Spleen (tissue), 13 donors: ENCODE results near the gene VPS51. TPM values are rescaled to one million over a fixed set of nuclear protein-coding genes. Genes with fewer than 3 reads are reported as not detected.
A peak's percentile ranks its signal among the peaks of the same experiment; 100 is the strongest.

ENCODE experiments used
- DNase-seq: peaks from one replicate; pipeline ENCODE4 v3.0.0-alpha.2; 2020
- H3K27ac ChIP-seq, 8 donors: fragments of 200-600 bp; sonication (generic) in 7 of 8; 1 replicate in 4 of 8; 2 replicates in 4 of 8; pipeline versions ENCODE4 v1.5.0 to v1.8.0; 2016 to 2021; ENCODE audit warnings: inconsistent platforms in 4 of 8, mild to moderate bottlenecking in 4 of 8, moderate library complexity in 1 of 8
- H3K27me3 ChIP-seq, 7 donors: fragments of 200-600 bp; sonication (generic) in 6 of 7; replicated peaks in 1 of 7; 1 replicate in 4 of 7; 2 replicates in 3 of 7; pipeline versions ENCODE4 v1.5.0 to v1.8.0; 2016 to 2021; ENCODE audit warnings: inconsistent platforms in 3 of 7, mild to moderate bottlenecking in 1 of 7
- H3K36me3 ChIP-seq, 6 donors: fragments of 200-600 bp; sonication (generic) in 5 of 6; 1 replicate in 4 of 6; 2 replicates in 2 of 6; pipeline versions ENCODE4 v1.5.0 to v1.8.0; 2016 to 2021; ENCODE audit warnings: inconsistent platforms in 2 of 6
- H3K4me1 ChIP-seq, 6 donors: fragments of 200-600 bp; sonication (generic) in 5 of 6; 1 replicate in 3 of 6; 2 replicates in 3 of 6; pipeline versions ENCODE4 v1.5.0 to v1.8.0; 2016 to 2021; ENCODE audit warnings: inconsistent platforms in 3 of 6
- H3K4me3 ChIP-seq, 8 donors: fragments of 200-600 bp; sonication (generic) in 7 of 8; 1 replicate in 4 of 8; 2 replicates in 4 of 8; pipeline versions ENCODE4 v1.5.0 to v1.8.0; 2016 to 2021; ENCODE audit warnings: inconsistent platforms in 4 of 8, mild to moderate bottlenecking in 4 of 8, moderate library complexity in 2 of 8
- H3K9me3 ChIP-seq, 8 donors: fragments of 200-600 bp; sonication (generic) in 7 of 8; 1 replicate in 4 of 8; 2 replicates in 4 of 8; pipeline versions ENCODE4 v1.5.0 to v1.8.0; 2016 to 2021; ENCODE audit warnings: inconsistent platforms in 4 of 8
- CTCF ChIP-seq, 11 experiments: fragments of 200-600 bp in 7 of 11; fragments of 450-650 bp in 4 of 11; sonication (generic) in 4 of 11; IDR thresholded peaks in 8 of 11; conservative IDR thresholded peaks in 3 of 11; 1 replicate in 7 of 11; 2 replicates in 4 of 11; pipeline versions ENCODE4 v1.4.0 to v1.8.0; 2016 to 2021; ENCODE audit warnings: antibody characterized with exemption in 11 of 11, inconsistent platforms in 4 of 11, mild to moderate bottlenecking in 1 of 11
- POLR2A ChIP-seq, 3 donors: fragments of 450-650 bp; IDR thresholded peaks; one replicate each; pipeline ENCODE4 v1.5.1; 2017; ENCODE audit warnings: antibody characterized with exemption in 3 of 3, mild to moderate bottlenecking in 1 of 3
- POLR2AphosphoS5 ChIP-seq, 3 donors: sonication (generic); formaldehyde crosslinking; IDR thresholded peaks; one replicate each; pipeline ENCODE4 v1.5.1; 2017; ENCODE audit warnings: antibody characterized with exemption in 3 of 3
- WGBS, 5 donors: extraction: QIAGEN DNeasy Blood & Tissue Kit in 3 of 5; methylation state at CpG; one replicate each; pipeline versions ENCODE4 v1.1.5 to v1.1.7; 2013 to 2018; 5-methylcytosine and 5-hydroxymethylcytosine counted together
- intact Hi-C: fragments of 100-400 bp; cut with DNase I; formaldehyde crosslinking; loops from one replicate; pipeline ENCODE4 v1.15.0; 2023; ENCODE audit warnings: low total_unique reads
- long read RNA-seq, 2 donors: transcript quantifications; one replicate each; lab custom pipeline, GENCODE V29; 2026
- polyA plus RNA-seq, 3 donors: library from polyadenylated mRNA; stranded (reverse); fragments of 200-250 nt; gene quantifications; one replicate each; pipeline ENCODE4 v1.2.1, GENCODE V29; 2013
- total RNA-seq, 7 donors: library from RNA; depleted of rRNA in 3 of 7; stranded (reverse); fragments of >200 nt in 3 of 7; fragmentation: NEBNext Ultra II Directional in 4 of 7; extraction: Animal tissue kit (Norgen Biotek cat#: 25700) in 4 of 7; gene quantifications; one replicate each; pipeline versions ENCODE4 v1.1.0 to v1.2.1, GENCODE V29; 2016 to 2021
- donor health status: healthy with polysubstance abuse.
- donor health status: DM: no; HTN: no; CAD: no; lungs with moderate emphysema.
- donor health status: DM: no; HTN: no; CAD: no.
- donor health status: Bipolar disorder and iron deficiency.
- donor health status: healthy.
- donor health status: DM: no; HTN: no; CAD: no.
- donor health status: DM: yes; HTN: yes; CAD: no.

The VPS51 gene
- 100 to 1,000 TPM; 103 to 570 (median 146) TPM for total RNA-seq
- polyA plus RNA-seq, result 100 to 1,000 TPM; 118 to 157 (median 152) TPM
- long read RNA-seq, donor 1, transcript VPS51-201 (10 exons, 2,714 nt), result major isoform, 19 of 39 reads
- long read RNA-seq, donor 1, partial matches to known transcripts, result 17 of 39 reads
- long read RNA-seq, donor 1, other reads (novel, unspliced or antisense), result 0 of 39 reads
- long read RNA-seq, donor 2, transcript VPS51-201 (10 exons, 2,714 nt), result major isoform, 12 of 34 reads
- long read RNA-seq, donor 2, partial matches to known transcripts, result 21 of 34 reads
- long read RNA-seq, donor 2, other reads (novel, unspliced or antisense), result 0 of 34 reads

- Histone ChIP-seq H3K36me3 (peaks cover 0 to 40% (median 4%) of the 10 kb centered on the region in 6 donors), H3K27ac (peak within 1 kb of the TSS; percentile 73 to 96 (median 93)), H3K27me3 (no peaks in the 10 kb centered on the region), H3K4me3 (peak within 1 kb of the TSS; percentile 72 to 95 (median 90)), H3K4me1 (peaks cover 15 to 37% (median 23%) of the 10 kb centered on the region in 6 donors), H3K9me3 (no peaks in the 10 kb centered on the region)
- intact Hi-C loops, result no loop called here
- DNase-seq, result peak; percentile 95
- WGBS, 5 donors, result 0 to 1% (median 1%) methylated on average over 4 to 52 of the region's 52 CpGs
- peak; percentile 19 to 88 (median 47) for TF ChIP-seq POLR2A (IDR thresholded peaks at IDR 0.05)
- peak; percentile 82 to 90 (median 89) for TF ChIP-seq POLR2AphosphoS5 (IDR thresholded peaks at IDR 0.05)
- TF ChIP-seq CTCF (IDR thresholded peaks at IDR 0.05 in 8 of 11, conservative IDR thresholded peaks at IDR 0.05 in 3 of 11), result peak in 9 of 11 experiments; percentile 18 to 40 (median 31)
Measured at GRCh38 chr11:65095974-65096806, at the start of gene VPS51. VPS51 (plus strand) TSS chr11:65096214; CDS start chr11:65096251, 37 bp downstream.

- Histone ChIP-seq H3K36me3 (peaks cover 0 to 25% (median 9%) of the 10 kb centered on the region in 6 donors), H3K4me1 (peaks cover 0 to 59% (median 36%) of the 10 kb centered on the region in 6 donors), H3K4me3 (peak overlapping the region; percentile 32 to 75 (median 48)), H3K9me3 (no peaks in the 10 kb centered on the region), H3K27ac (peak overlapping the region; percentile 19 to 84 (median 62)), H3K27me3 (no peaks in the 10 kb centered on the region)
- WGBS, 5 donors, result 14 to 34% (median 21%) methylated on average over 38 to 56 of the region's 56 CpGs
- DNase-seq, result peak; percentile 85
- TF ChIP-seq POLR2AphosphoS5 (IDR thresholded peaks at IDR 0.05) (peak in 2 of 3 donors; percentile 18 to 45), POLR2A (IDR thresholded peaks at IDR 0.05) (no peak)
- intact Hi-C loops, result no loop called here
Measured at GRCh38 chr11:65047581-65048422, 48.2 kb upstream of the VPS51 start.

GRCh38 chr11:65051398-65051858 lies 44.6 kb upstream of the VPS51 start:
- Histone ChIP-seq H3K27ac (no peak overlapping the region), H3K36me3 (no peaks in the 10 kb centered on the region), H3K27me3 (no peaks in the 10 kb centered on the region), H3K9me3 (no peaks in the 10 kb centered on the region), H3K4me1 (peaks cover 3 to 36% (median 25%) of the 10 kb centered on the region in 6 donors), H3K4me3 (no peak overlapping the region)
- TF ChIP-seq CTCF (IDR thresholded peaks at IDR 0.05 in 8 of 11, conservative IDR thresholded peaks at IDR 0.05 in 3 of 11) (no peak), POLR2AphosphoS5 (IDR thresholded peaks at IDR 0.05) (no peak), POLR2A (IDR thresholded peaks at IDR 0.05) (no peak)
- 80 to 85% (median 82%) methylated on average over 9 of the region's 9 CpGs for WGBS, 5 donors
- intact Hi-C loops, result no loop called here
- no peak for DNase-seq
